Trophoblast cell (in vitro differentiated cells and primary cell): ENCODE data around the gene PKDREJ.

Source experiments
- DNase-seq, 2 donors: peaks; one replicate each; pipeline ENCODE4 v3.0.0-alpha.2; 2016
- H2AFZ ChIP-seq: 2 replicates; pipeline ENCODE4 v1.6.1; 2013; ENCODE audit warnings: low read length, moderate library complexity, mild to moderate bottlenecking; ENCODE audit not compliant: insufficient read depth, poor library complexity
- H2AK5ac ChIP-seq: 2 replicates; pipeline ENCODE4 v1.6.1; 2013; ENCODE audit warnings: mild to moderate bottlenecking, low read length
- H2BK120ac ChIP-seq: 2 replicates; pipeline ENCODE4 v1.6.1; 2013; ENCODE audit warnings: low read length, mild to moderate bottlenecking, moderate library complexity; ENCODE audit not compliant: insufficient read depth, poor library complexity
- H2BK12ac ChIP-seq: 2 replicates; pipeline ENCODE4 v1.6.1; 2013; ENCODE audit warnings: mild to moderate bottlenecking, low read length, moderate library complexity
- H2BK5ac ChIP-seq: 2 replicates; pipeline ENCODE4 v1.6.1; 2013; ENCODE audit warnings: low read length, low read depth, moderate library complexity, mild to moderate bottlenecking; ENCODE audit not compliant: poor library complexity
- H3K14ac ChIP-seq: 2 replicates; pipeline ENCODE4 v1.6.1; 2013; ENCODE audit warnings: mild to moderate bottlenecking, low read length
- H3K18ac ChIP-seq: 2 replicates; pipeline ENCODE4 v1.6.1; 2013; ENCODE audit warnings: mild to moderate bottlenecking, low read length
- H3K23ac ChIP-seq: 2 replicates; pipeline ENCODE4 v1.6.1; 2013; ENCODE audit warnings: low read length
- H3K27ac ChIP-seq: 2 replicates; pipeline ENCODE4 v1.5.1; 2013; ENCODE audit warnings: low read depth, mild to moderate bottlenecking, inconsistent platforms, low read length, moderate library complexity
- H3K27me3 ChIP-seq: 2 replicates; pipeline ENCODE4 v1.6.1; 2013; ENCODE audit warnings: inconsistent platforms, mild to moderate bottlenecking, low read length, moderate library complexity; ENCODE audit not compliant: insufficient read depth
- H3K36me3 ChIP-seq, 2 experiments: 1 replicate in 1 of 2; 2 replicates in 1 of 2; pipeline ENCODE4 v1.6.1; 2013; ENCODE audit warnings: low read length in 2 of 2, mild to moderate bottlenecking in 2 of 2, moderate library complexity in 1 of 2; ENCODE audit not compliant: insufficient read depth in 2 of 2, control insufficient read depth in 1 of 2
- H3K4ac ChIP-seq: 2 replicates; pipeline ENCODE4 v1.6.1; 2013; ENCODE audit warnings: low read depth, mild to moderate bottlenecking, low read length, moderate library complexity
- H3K4me1 ChIP-seq, 2 experiments: 1 replicate in 1 of 2; 2 replicates in 1 of 2; pipeline ENCODE4 v1.6.1; 2013; ENCODE audit warnings: low read length in 2 of 2, mild to moderate bottlenecking in 2 of 2, moderate library complexity in 1 of 2; ENCODE audit not compliant: insufficient read depth in 2 of 2, control insufficient read depth in 1 of 2
- H3K4me2 ChIP-seq: 2 replicates; pipeline ENCODE4 v1.6.1; 2013; ENCODE audit warnings: inconsistent platforms, mild to moderate bottlenecking, low read length, moderate library complexity
- H3K4me3 ChIP-seq: 2 replicates; pipeline ENCODE4 v1.5.1; 2013; ENCODE audit warnings: mild to moderate bottlenecking, low read depth, low read length, inconsistent platforms
- H3K79me1 ChIP-seq: one replicate; pipeline ENCODE4 v1.6.1; 2013; ENCODE audit warnings: low read length
- H3K79me2 ChIP-seq: 2 replicates; pipeline ENCODE4 v1.6.1; 2013; ENCODE audit warnings: low read length, mild to moderate bottlenecking; ENCODE audit not compliant: control insufficient read depth, insufficient read depth, poor library complexity
- H3K9ac ChIP-seq: 2 replicates; pipeline ENCODE4 v1.6.1; 2013; ENCODE audit warnings: mild to moderate bottlenecking, low read length
- H3K9me3 ChIP-seq: 2 replicates; pipeline ENCODE4 v1.6.1; 2013; ENCODE audit warnings: low read depth, mild to moderate bottlenecking, control low read depth, inconsistent platforms, low read length; ENCODE audit not compliant: insufficient read depth
- H4K12ac ChIP-seq: 2 replicates; pipeline ENCODE4 v1.6.1; 2013; ENCODE audit warnings: low read depth, mild to moderate bottlenecking, low read length, moderate library complexity
- H4K8ac ChIP-seq: 2 replicates; pipeline ENCODE4 v1.6.1; 2013; ENCODE audit warnings: low read depth, mild to moderate bottlenecking, low read length, moderate library complexity
- H4K91ac ChIP-seq: one replicate; pipeline ENCODE4 v1.6.1; 2013; ENCODE audit warnings: low read depth, mild to moderate bottlenecking, low read length, moderate library complexity
- WGBS: extraction: QIAGEN DNeasy Blood & Tissue Kit; methylation state at CpG from one replicate; pipeline ENCODE4 v1.1.7; 2013; ENCODE audit warnings: missing lambda C conversion rate; ENCODE audit not compliant: insufficient read length, insufficient coverage; ENCODE audit errors: extremely low coverage; 5-methylcytosine and 5-hydroxymethylcytosine counted together

PKDREJ gene

DNA sequence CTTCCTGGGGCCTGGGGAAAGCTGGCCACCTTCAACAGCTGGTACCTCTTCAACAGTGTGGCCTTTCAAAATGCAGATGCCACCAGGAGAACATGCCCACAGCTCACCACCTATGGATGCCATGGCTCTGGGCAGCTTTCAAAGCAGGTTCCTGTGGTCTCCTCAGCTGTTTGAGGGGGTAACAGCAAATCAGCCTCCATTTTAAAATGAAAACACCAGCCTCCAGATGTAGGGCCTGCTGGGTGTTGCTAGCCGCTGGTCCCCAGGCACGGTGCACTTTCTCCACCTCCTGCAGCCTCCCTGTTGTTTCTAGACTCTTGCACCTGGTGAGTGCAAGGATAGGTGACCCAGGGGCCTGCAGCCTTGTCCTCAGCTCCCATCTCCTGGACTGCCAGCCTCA is 23.1 kb downstream of the PKDREJ start:
- H3K9me3 ChIP-seq: no peaks in the 10 kb centered on the region
- H2BK120ac ChIP-seq: no peak overlapping the region
- H3K4me3 ChIP-seq: no peak overlapping the region
- no peak overlapping the region for H4K8ac ChIP-seq
- no peak overlapping the region for H3K23ac ChIP-seq
- peaks cover 5 to 6% of the 10 kb centered on the region in 2 experiments for H3K36me3 ChIP-seq
- no peak overlapping the region for H2BK5ac ChIP-seq
- no peak overlapping the region for H3K18ac ChIP-seq
- DNase-seq: no peak
- WGBS: no CpG with 5 or more reads among the region's 2 CpGs
- H3K79me1 ChIP-seq: no peaks in the 10 kb centered on the region
- H3K14ac ChIP-seq: no peak overlapping the region
- H3K79me2 ChIP-seq: no peaks in the 10 kb centered on the region
- H3K27ac ChIP-seq: no peak overlapping the region
- H3K27me3 ChIP-seq: no peaks in the 10 kb centered on the region
- H2AFZ ChIP-seq: no peak overlapping the region
- no peak overlapping the region for H2BK12ac ChIP-seq
- H4K12ac ChIP-seq: no peak overlapping the region
- H3K4me2 ChIP-seq: no peak overlapping the region
- no peaks in the 10 kb centered on the region for H3K4me1 ChIP-seq
- no peak overlapping the region for H3K9ac ChIP-seq
- no peak overlapping the region for H2AK5ac ChIP-seq
- no peak overlapping the region for H4K91ac ChIP-seq
- H3K4ac ChIP-seq: no peak overlapping the region

- Histone ChIP-seq H3K14ac (no peak overlapping the region), H3K4me1 (no peaks in the 10 kb centered on the region), H2BK120ac (no peak overlapping the region), H3K18ac (no peak overlapping the region), H3K27ac (no peak overlapping the region), H3K4ac (no peak overlapping the region), H3K9ac (no peak overlapping the region), H4K91ac (no peak overlapping the region), H2AFZ (no peak overlapping the region), H3K79me2 (no peaks in the 10 kb centered on the region), H2BK12ac (no peak overlapping the region), H4K12ac (no peak overlapping the region), H3K23ac (no peak overlapping the region), H3K36me3 (peaks cover under 1 to 2% of the 10 kb centered on the region in 2 experiments), H2BK5ac (no peak overlapping the region), H3K4me2 (no peak overlapping the region), H3K9me3 (no peaks in the 10 kb centered on the region), H3K79me1 (no peaks in the 10 kb centered on the region), H3K4me3 (no peak overlapping the region), H4K8ac (no peak overlapping the region), H3K27me3 (no peaks in the 10 kb centered on the region), H2AK5ac (no peak overlapping the region)
- WGBS: no CpG with 5 or more reads among the region's 20 CpGs
- no peak for DNase-seq
Observed at GRCh38 chr22:46239261-46240048, 23.7 kb downstream of the PKDREJ start.

GRCh38 chr22:46238541-46238940 is 24.6 kb downstream of the PKDREJ start:
- H3K79me2 ChIP-seq: no peaks in the 10 kb centered on the region
- H4K91ac ChIP-seq: no peak overlapping the region
- no peak overlapping the region for H3K18ac ChIP-seq
- no peak overlapping the region for H2BK12ac ChIP-seq
- H3K4me1 ChIP-seq: no peaks in the 10 kb centered on the region
- H3K27me3 ChIP-seq: no peaks in the 10 kb centered on the region
- H2AFZ ChIP-seq: no peak overlapping the region
- no peak overlapping the region for H4K8ac ChIP-seq
- DNase-seq: no peak
- H3K27ac ChIP-seq: no peak overlapping the region
- no peak overlapping the region for H3K4ac ChIP-seq
- H2BK5ac ChIP-seq: no peak overlapping the region
- H3K14ac ChIP-seq: no peak overlapping the region
- no peak overlapping the region for H2BK120ac ChIP-seq
- H4K12ac ChIP-seq: no peak overlapping the region
- no peak overlapping the region for H3K9ac ChIP-seq
- no CpG with 5 or more reads among the region's 16 CpGs for WGBS
- H2AK5ac ChIP-seq: no peak overlapping the region
- no peak overlapping the region for H3K4me3 ChIP-seq
- H3K9me3 ChIP-seq: no peaks in the 10 kb centered on the region
- no peaks in the 10 kb centered on the region for H3K79me1 ChIP-seq
- no peak overlapping the region for H3K4me2 ChIP-seq
- no peak overlapping the region for H3K23ac ChIP-seq
- peaks cover 0 to 2% of the 10 kb centered on the region in 2 experiments for H3K36me3 ChIP-seq

- DNase-seq: no peak
- H3K79me2 ChIP-seq: no peaks in the 10 kb centered on the region
- H4K8ac ChIP-seq: no peak overlapping the region
- no peaks in the 10 kb centered on the region for H3K79me1 ChIP-seq
- no peak overlapping the region for H3K23ac ChIP-seq
- no peaks in the 10 kb centered on the region for H3K4me1 ChIP-seq
- no peak overlapping the region for H3K4me2 ChIP-seq
- H3K4ac ChIP-seq: no peak overlapping the region
- no peak overlapping the region for H2AFZ ChIP-seq
- H3K27me3 ChIP-seq: no peaks in the 10 kb centered on the region
- H2BK120ac ChIP-seq: no peak overlapping the region
- H3K27ac ChIP-seq: no peak overlapping the region
- no peak overlapping the region for H2BK12ac ChIP-seq
- H4K12ac ChIP-seq: no peak overlapping the region
- no peak overlapping the region for H2AK5ac ChIP-seq
- H3K18ac ChIP-seq: no peak overlapping the region
- peaks cover 0 to 2% of the 10 kb centered on the region in 2 experiments for H3K36me3 ChIP-seq
- H3K4me3 ChIP-seq: no peak overlapping the region
- no peak overlapping the region for H2BK5ac ChIP-seq
- no peak overlapping the region for H3K14ac ChIP-seq
- H3K9me3 ChIP-seq: no peaks in the 10 kb centered on the region
- no peak overlapping the region for H3K9ac ChIP-seq
- no CpG with 5 or more reads among the region's 12 CpGs for WGBS
- H4K91ac ChIP-seq: no peak overlapping the region
Observed at GRCh38 chr22:46237453-46238124, 25.6 kb downstream of the PKDREJ start.
